CD8-positive, alpha-beta memory T cell (primary cell): ENCODE data around the gene SCP2. TPM values are rescaled to one million over a fixed set of nuclear protein-coding genes. Genes with fewer than 3 reads are reported as not detected.

Experiments
- polyA plus RNA-seq: library from polyadenylated mRNA; unstranded; fragments of 300-500 nt; fragmentation: Illumina TruSeq; gene quantifications from one replicate; pipeline ENCODE4 v1.2.3, GENCODE V29; 2021
- total RNA-seq, 2 experiments: library from RNA; stranded (reverse); gene quantifications; one replicate each; pipeline ENCODE4 v1.2.3, GENCODE V29; 2021

SCP2 gene
- total and polyA plus RNA-seq, 3 experiments from 2014 or later = 66.0 to 162 (median 69.0) TPM

Other genes starting within 250 kb of the SCP2 start
- 10 to 100 TPM; 39.8 to 41.2 TPM for gene COA7, start 228.9 kb upstream of the SCP2 start, total RNA-seq
- gene COA7, start 228.9 kb upstream of the SCP2 start, polyA plus RNA-seq = 3.2 TPM
- 10 to 100 TPM; 11.2 to 11.9 TPM for gene ZYG11B, start 200.8 kb upstream of the SCP2 start, total RNA-seq
- 11.5 TPM for gene ZYG11B, start 200.8 kb upstream of the SCP2 start, polyA plus RNA-seq
- under 1 TPM; 0.04 to 0.07 TPM for gene ZYG11A, start 84.5 kb upstream of the SCP2 start, total RNA-seq
- not detected for gene ZYG11A, start 84.5 kb upstream of the SCP2 start, polyA plus RNA-seq
- 10 to 100 TPM; 26.5 to 29.9 TPM for gene ECHDC2, start 5.5 kb upstream of the SCP2 start, total RNA-seq
- gene ECHDC2, start 5.5 kb upstream of the SCP2 start, polyA plus RNA-seq = 32.3 TPM
- gene PODN, start 134.9 kb downstream of the SCP2 start, total RNA-seq = not detected
- 0.53 TPM for gene PODN, start 134.9 kb downstream of the SCP2 start, polyA plus RNA-seq
- gene SLC1A7, start 215.4 kb downstream of the SCP2 start, total RNA-seq = not detected
- 0.08 TPM for gene SLC1A7, start 215.4 kb downstream of the SCP2 start, polyA plus RNA-seq